ENCODE data around the gene COA5.

Gene COA5

DNA sequence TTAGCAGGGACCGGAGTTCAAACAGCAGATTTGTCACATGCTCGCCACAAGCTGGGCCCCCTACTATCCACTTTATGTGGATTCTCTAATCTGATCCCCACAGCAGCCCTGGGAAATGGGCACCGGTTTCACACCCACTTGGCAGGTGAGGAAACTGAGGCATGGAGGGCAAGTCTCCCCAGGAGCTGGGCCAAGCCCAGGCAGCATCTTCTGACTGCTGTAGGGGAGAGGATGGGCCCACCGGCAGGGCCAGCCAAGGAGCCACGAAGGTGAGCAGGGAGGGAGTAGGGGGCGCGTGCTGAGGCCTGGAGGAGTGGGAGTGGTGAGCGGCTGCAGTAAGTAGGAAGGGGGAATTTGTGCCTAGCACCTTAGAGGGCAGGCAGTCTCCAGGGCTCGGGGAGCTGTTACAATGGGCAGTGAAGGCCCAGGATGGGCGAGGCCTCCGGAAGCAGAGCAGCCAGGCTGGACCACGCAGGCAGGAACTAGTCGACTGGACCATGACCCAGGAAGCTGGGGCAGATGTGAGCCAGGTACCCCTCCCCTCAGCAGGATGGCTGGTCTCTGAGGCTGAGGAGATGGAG is 37.1 kb downstream of the COA5 start:
- Histone ChIP-seq H3K27me3 (ENCODE audit: insufficient read depth, insufficient read length) (no peaks in the 10 kb centered on the region), H3K9me3 (ENCODE audit: insufficient read depth, low read length) (no peaks in the 10 kb centered on the region), H3K4me3 (ENCODE audit: insufficient read length, low read depth) (no peak overlapping the region), H3K36me3 (ENCODE audit: insufficient read depth, insufficient read length, low read length) (peaks cover 88% of the 10 kb centered on the region), H3K4me1 (ENCODE audit: insufficient read depth, insufficient read length) (no peaks in the 10 kb centered on the region), H3K9ac (ENCODE audit: insufficient read length, low read depth) (no peak overlapping the region)
- no peak for TF ChIP-seq ZNF274 (IDR thresholded peaks at IDR 0.05; ENCODE audit: low read depth, low read length)
- no peak for TF ChIP-seq SUZ12 (IDR thresholded peaks at IDR 0.05; ENCODE audit: extremely low read depth, insufficient read depth, insufficient read length)
- no peak for TF ChIP-seq YY1 (IDR thresholded peaks at IDR 0.05; ENCODE audit: insufficient read depth, insufficient read length)
- DNase-seq (ENCODE audit: low read depth, low spot score) = no peak

DNA sequence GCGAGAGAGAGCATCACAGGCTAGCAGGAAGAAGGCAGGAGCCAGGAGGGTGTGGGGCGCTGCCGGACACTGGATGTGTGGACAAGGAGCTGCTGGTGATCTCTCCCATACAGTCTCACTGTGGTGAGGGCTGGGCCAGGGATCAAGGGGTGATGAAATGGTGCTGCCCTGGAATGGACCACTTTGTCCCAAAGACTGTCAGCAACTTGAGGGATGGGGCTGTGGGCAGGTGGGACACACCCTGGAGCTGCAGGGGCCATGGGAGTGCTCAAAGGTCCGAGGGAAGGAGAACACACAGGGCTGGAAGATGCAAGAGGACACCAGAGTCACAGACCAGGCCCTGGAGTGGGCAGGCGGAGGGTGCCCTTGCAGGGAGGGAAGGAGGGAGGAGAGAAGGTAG is 38.0 kb downstream of the COA5 start:
- Histone ChIP-seq H3K4me1 (ENCODE audit: insufficient read depth, insufficient read length) (no peaks in the 10 kb centered on the region), H3K27me3 (ENCODE audit: insufficient read depth, insufficient read length) (no peaks in the 10 kb centered on the region), H3K4me3 (ENCODE audit: insufficient read length, low read depth) (no peak overlapping the region), H3K9me3 (ENCODE audit: insufficient read depth, low read length) (no peaks in the 10 kb centered on the region), H3K36me3 (ENCODE audit: insufficient read depth, insufficient read length, low read length) (peaks cover 90% of the 10 kb centered on the region), H3K9ac (ENCODE audit: insufficient read length, low read depth) (no peak overlapping the region)
- TF ChIP-seq YY1 (IDR thresholded peaks at IDR 0.05; ENCODE audit: insufficient read depth, insufficient read length) = no peak
- no peak for DNase-seq (ENCODE audit: low read depth, low spot score)

DNA sequence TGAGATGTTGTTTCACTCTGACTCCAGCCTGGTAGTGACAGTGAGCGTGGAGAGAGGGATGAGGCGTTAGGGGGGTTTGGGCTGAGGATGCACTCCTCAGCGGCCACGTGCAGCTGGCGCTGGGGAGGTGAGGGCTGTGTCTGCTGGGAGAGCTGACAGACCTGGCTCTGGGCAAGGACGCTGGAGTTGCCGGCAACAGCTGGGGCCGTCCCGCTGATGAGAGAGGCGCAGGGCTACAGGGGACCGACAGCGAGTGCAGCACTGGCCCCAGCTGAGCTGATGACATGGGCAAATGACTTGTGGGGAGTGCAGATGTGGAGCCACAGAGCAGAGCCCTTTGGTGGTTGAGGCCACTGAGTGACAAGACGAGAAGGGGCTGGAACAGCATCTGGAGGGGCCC is 38.4 kb downstream of the COA5 start:
- no peaks in the 10 kb centered on the region for H3K4me1 ChIP-seq (ENCODE audit: insufficient read depth, insufficient read length)
- no peak for TF ChIP-seq ZNF274 (IDR thresholded peaks at IDR 0.05; ENCODE audit: low read depth, low read length)
- H3K9ac ChIP-seq (ENCODE audit: insufficient read length, low read depth) = no peak overlapping the region
- no peak for DNase-seq (ENCODE audit: low read depth, low spot score)
- H3K4me3 ChIP-seq (ENCODE audit: insufficient read length, low read depth) = no peak overlapping the region
- H3K36me3 ChIP-seq (ENCODE audit: insufficient read depth, insufficient read length, low read length) = peaks cover 92% of the 10 kb centered on the region
- H3K27me3 ChIP-seq (ENCODE audit: insufficient read depth, insufficient read length) = no peaks in the 10 kb centered on the region
- H3K9me3 ChIP-seq (ENCODE audit: insufficient read depth, low read length) = no peaks in the 10 kb centered on the region

GRCh38 chr2:98569197-98569793 is 39.0 kb downstream of the COA5 start:
- Histone ChIP-seq H3K4me3 (ENCODE audit: insufficient read length, low read depth) (no peak overlapping the region), H3K27me3 (ENCODE audit: insufficient read depth, insufficient read length) (no peaks in the 10 kb centered on the region), H3K4me1 (ENCODE audit: insufficient read depth, insufficient read length) (no peaks in the 10 kb centered on the region), H3K9ac (ENCODE audit: insufficient read length, low read depth) (no peak overlapping the region), H3K36me3 (ENCODE audit: insufficient read depth, insufficient read length, low read length) (peaks cover 93% of the 10 kb centered on the region), H3K9me3 (ENCODE audit: insufficient read depth, low read length) (no peaks in the 10 kb centered on the region)
- peak; percentile 23 for DNase-seq (ENCODE audit: low read depth, low spot score)
- TF ChIP-seq YY1 (IDR thresholded peaks at IDR 0.05; ENCODE audit: insufficient read depth, insufficient read length) (no peak), SUZ12 (IDR thresholded peaks at IDR 0.05; ENCODE audit: extremely low read depth, insufficient read depth, insufficient read length) (no peak), ZNF274 (IDR thresholded peaks at IDR 0.05; ENCODE audit: low read depth, low read length) (no peak)

DNA sequence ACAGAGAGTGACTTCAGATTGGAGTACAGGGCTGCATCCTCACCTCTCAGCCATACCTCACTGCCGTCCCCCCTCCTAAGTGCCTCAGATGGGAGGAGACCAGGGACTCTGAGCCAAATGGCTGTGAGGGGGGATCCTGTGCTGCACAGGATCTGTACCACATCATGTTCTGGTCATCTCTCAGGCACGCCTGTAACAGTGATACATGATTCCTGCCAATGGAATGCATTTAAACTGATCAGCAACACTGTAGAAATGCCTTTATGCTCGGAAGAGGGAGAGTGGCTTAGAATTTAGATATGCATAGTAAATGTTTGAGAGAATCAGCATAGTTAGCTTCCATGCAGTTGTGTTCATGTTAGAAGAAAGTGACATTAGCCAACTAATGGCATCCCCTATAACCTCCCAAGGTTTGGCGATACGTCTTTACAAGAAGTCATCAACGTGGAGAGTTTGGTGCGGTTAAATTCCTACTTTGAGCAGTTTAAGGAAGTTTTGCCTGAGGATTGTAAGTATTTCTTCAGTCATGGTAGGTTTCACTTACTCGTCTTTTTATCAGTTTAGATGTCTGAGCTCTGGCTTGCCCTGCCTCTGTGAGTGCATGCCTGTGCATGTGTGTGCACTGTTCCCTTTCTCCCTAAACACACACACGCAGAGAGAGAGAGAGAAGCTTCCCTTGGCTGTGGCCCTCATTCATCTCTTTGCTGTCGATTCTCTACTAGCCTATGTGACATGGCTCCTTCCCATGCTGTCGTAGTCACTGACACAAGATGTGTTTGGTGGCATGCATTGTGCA is 40.0 kb downstream of the COA5 start:
- Histone ChIP-seq H3K9me3 (ENCODE audit: insufficient read depth, low read length) (no peaks in the 10 kb centered on the region), H3K4me1 (ENCODE audit: insufficient read depth, insufficient read length) (no peaks in the 10 kb centered on the region), H3K9ac (ENCODE audit: insufficient read length, low read depth) (no peak overlapping the region), H3K4me3 (ENCODE audit: insufficient read length, low read depth) (no peak overlapping the region), H3K36me3 (ENCODE audit: insufficient read depth, insufficient read length, low read length) (peaks cover 99% of the 10 kb centered on the region), H3K27me3 (ENCODE audit: insufficient read depth, insufficient read length) (no peaks in the 10 kb centered on the region)
- DNase-seq (ENCODE audit: low read depth, low spot score) = no peak
- TF ChIP-seq ZNF274 (IDR thresholded peaks at IDR 0.05; ENCODE audit: low read depth, low read length) (no peak), SUZ12 (IDR thresholded peaks at IDR 0.05; ENCODE audit: extremely low read depth, insufficient read depth, insufficient read length) (no peak), YY1 (IDR thresholded peaks at IDR 0.05; ENCODE audit: insufficient read depth, insufficient read length) (no peak)

GRCh38 chr2:98565941-98566340 is 42.4 kb downstream of the COA5 start:
- TF ChIP-seq SUZ12 (IDR thresholded peaks at IDR 0.05; ENCODE audit: extremely low read depth, insufficient read depth, insufficient read length) = no peak
- TF ChIP-seq YY1 (IDR thresholded peaks at IDR 0.05; ENCODE audit: insufficient read depth, insufficient read length) = no peak
- TF ChIP-seq ZNF274 (IDR thresholded peaks at IDR 0.05; ENCODE audit: low read depth, low read length) = no peak
- no peak for DNase-seq (ENCODE audit: low read depth, low spot score)
- peaks cover 92% of the 10 kb centered on the region for H3K36me3 ChIP-seq (ENCODE audit: insufficient read depth, insufficient read length, low read length)

DNA sequence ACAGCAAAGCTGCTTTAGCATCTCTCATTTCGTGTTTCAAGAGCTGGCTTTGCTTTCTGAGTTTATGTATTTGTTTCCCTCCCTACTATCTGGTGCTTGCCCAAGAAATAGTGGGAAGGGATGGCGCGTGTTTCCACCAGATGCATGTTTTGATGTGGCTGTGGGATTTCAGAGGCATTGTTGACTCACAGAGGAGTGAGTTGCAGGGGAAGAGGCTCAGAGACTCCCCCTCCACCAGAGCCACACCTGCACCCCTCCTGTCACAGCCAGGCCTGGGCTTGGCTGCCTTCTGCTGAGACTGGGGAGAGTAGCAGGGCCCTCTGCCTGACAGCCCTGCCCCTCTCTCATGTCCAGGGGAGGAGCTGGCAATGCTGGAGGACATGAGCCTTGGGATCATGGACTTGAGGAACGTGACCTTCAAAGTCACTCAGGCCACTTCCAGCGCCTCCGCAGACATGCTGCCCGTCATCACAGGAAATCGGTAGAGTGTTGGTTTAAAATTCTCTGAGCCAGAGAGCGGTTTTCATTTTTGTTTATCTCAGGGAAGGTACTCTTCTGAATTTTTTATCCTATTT is 42.9 kb downstream of the COA5 start:
- no peak for TF ChIP-seq ZNF274 (IDR thresholded peaks at IDR 0.05; ENCODE audit: low read depth, low read length)
- TF ChIP-seq SUZ12 (IDR thresholded peaks at IDR 0.05; ENCODE audit: extremely low read depth, insufficient read depth, insufficient read length) = no peak
- no peak for TF ChIP-seq YY1 (IDR thresholded peaks at IDR 0.05; ENCODE audit: insufficient read depth, insufficient read length)
- Histone ChIP-seq H3K4me3 (ENCODE audit: insufficient read length, low read depth) (no peak overlapping the region), H3K9ac (ENCODE audit: insufficient read length, low read depth) (no peak overlapping the region), H3K36me3 (ENCODE audit: insufficient read depth, insufficient read length, low read length) (peaks cover 89% of the 10 kb centered on the region), H3K4me1 (ENCODE audit: insufficient read depth, insufficient read length) (no peaks in the 10 kb centered on the region), H3K9me3 (ENCODE audit: insufficient read depth, low read length) (no peaks in the 10 kb centered on the region), H3K27me3 (ENCODE audit: insufficient read depth, insufficient read length) (no peaks in the 10 kb centered on the region)
- DNase-seq (ENCODE audit: low read depth, low spot score) = no peak

More at GRCh38 chr2:98565941-98566340, 42.4 kb downstream of the COA5 start:
- H3K9ac ChIP-seq (ENCODE audit: insufficient read length, low read depth) = no peak overlapping the region
- H3K27me3 ChIP-seq (ENCODE audit: insufficient read depth, insufficient read length) = no peaks in the 10 kb centered on the region
- no peaks in the 10 kb centered on the region for H3K9me3 ChIP-seq (ENCODE audit: insufficient read depth, low read length)
- H3K4me1 ChIP-seq (ENCODE audit: insufficient read depth, insufficient read length) = no peaks in the 10 kb centered on the region
- H3K4me3 ChIP-seq (ENCODE audit: insufficient read length, low read depth) = no peak overlapping the region
